ENCODE measurements around the gene AK3. TPM values are rescaled to one million over a fixed set of nuclear protein-coding genes. Genes with fewer than 3 reads are reported as not detected.

Gene AK3
- total and polyA plus RNA-seq, 2 of the 8 experiments (the other 6 are each of a cell fraction or from before 2014, with no cell fraction given), result 8.9 to 30.0 TPM

- Histone ChIP-seq H2BK20ac (ENCODE audit: low read length) (no peak overlapping the region), H3K4me2 (ENCODE audit: insufficient read depth in 1 of 2, low read depth in 2 of 2, low read length in 2 of 2) (peak overlapping the region; percentile 69 to 75), H3K23me2 (ENCODE audit: low read depth, low read length) (peaks cover 8% of the 10 kb centered on the region; the same call in 1 of the 2 replicates), H3K18ac (ENCODE audit: extremely low read depth, low read length) (no peak overlapping the region; the same call in 1 of the 2 replicates), H4K20me1 (replicated peaks in 1 of 2; ENCODE audit: control insufficient read depth in 1 of 2, insufficient read depth in 2 of 2, low read length in 2 of 2) (peaks cover 0 to 1% of the 10 kb centered on the region in 2 experiments), H3K14ac (ENCODE audit: insufficient read length) (no peak overlapping the region), H2BK12ac (ENCODE audit: low read depth, low read length) (no peak overlapping the region), H2BK5ac (ENCODE audit: low read depth, low read length) (no peak overlapping the region), H3K9ac (replicated peaks in 1 of 4; ENCODE audit: extremely low read depth in 1 of 4, low read depth in 3 of 4, low read length in 3 of 4) (peak overlapping the region in 2 of 4 experiments; percentile 52 to 65; a peak in 1 of 7 replicates), H2BK15ac (ENCODE audit: low read length) (no peak overlapping the region), H2AFZ (ENCODE audit: low read length) (no peak overlapping the region), H3K79me1 (ENCODE audit: low read depth, low read length) (no peaks in the 10 kb centered on the region; the same call in 1 of the 2 replicates), H4K91ac (replicated peaks; ENCODE audit: insufficient read length, low read length) (no peak overlapping the region), H3K27me3 (replicated peaks in 1 of 4; ENCODE audit: control insufficient read depth in 3 of 4, extremely low read depth in 1 of 4, insufficient read depth in 3 of 4, low read length in 3 of 4) (no peaks in the 10 kb centered on the region), H3K56ac (replicated peaks; ENCODE audit: insufficient read length, low read depth, low read length) (no peak overlapping the region), H3K27ac (ENCODE audit: low read depth, low read length) (no peak overlapping the region), H2BK120ac (replicated peaks; ENCODE audit: low read depth, low read length) (no peak overlapping the region), H4K5ac (ENCODE audit: insufficient read length, low read depth, low read length) (no peak overlapping the region), H3K79me2 (ENCODE audit: control insufficient read depth in 1 of 2, insufficient read depth in 2 of 2, low read length in 2 of 2) (peaks cover 0 to 24% of the 10 kb centered on the region in 2 experiments; a peak in 2 of 4 replicates), H3K4me3 (ENCODE audit: extremely low read depth in 1 of 4, insufficient read depth in 2 of 4, low read depth in 3 of 4, low read length in 4 of 4) (peak overlapping the region; percentile 58 to 87 (median 76)), H3K23ac (ENCODE audit: insufficient read length) (no peak overlapping the region), H3K4ac (replicated peaks; ENCODE audit: insufficient read length, low read depth, low read length) (no peak overlapping the region), H2AK5ac (ENCODE audit: low read depth, low read length) (no peak overlapping the region), H4K8ac (ENCODE audit: extremely low read depth, insufficient read depth, low read length) (no peak overlapping the region), H3K9me3 (ENCODE audit: insufficient read depth in 2 of 2, low read depth in 1 of 2, low read length in 1 of 2) (no peaks in the 10 kb centered on the region), H3K4me1 (replicated peaks in 1 of 4; ENCODE audit: control insufficient read depth in 3 of 4, insufficient read depth in 4 of 4, low read length in 3 of 4) (peaks cover 0 to 3% (median 0%) of the 10 kb centered on the region in 4 experiments; a peak in 4 of 7 replicates), H3K36me3 (ENCODE audit: control insufficient read depth in 2 of 4, insufficient read depth in 4 of 4, low read length in 3 of 4) (no peaks in the 10 kb centered on the region)
- 50% methylated on average over 22 of the region's 26 CpGs; no CpG with 5 or more reads in 1 of the 2 experiments for WGBS, 2 experiments (ENCODE audit: extremely low coverage in 1 of 2, insufficient coverage in 1 of 2, insufficient read length in 1 of 2, insufficient replicate concordance in 2 of 2, low coverage in 1 of 2, low lambda C conversion rate in 2 of 2, missing lambda C conversion rate in 1 of 2)
- CTCF ChIA-PET (ENCODE audit: partially characterized antibody), result interaction anchor here (0.6 to 2.1 kb wide), 11 partner anchors 10 to 353 kb away, joined by 3 to 10 read pairs (median 4); partner anchors contain the start of genes JAK2 and SPATA6L
- FAIRE-seq (no peak), DNase-seq (ENCODE audit: low read depth in 1 of 2, low spot score in 2 of 2) (no peak)
- POLR2A ChIA-PET (ENCODE audit: partially characterized antibody), result interaction anchor here (0.8 to 2.8 kb wide), 5 partner anchors 11 to 77 kb away, joined by 3 to 14 read pairs (median 5); partner anchors contain the start of genes PLPP6 and SPATA6L
- TF ChIP-seq SP1 (IDR thresholded peaks at IDR 0.05; ENCODE audit: low read depth, low read length) (no peak), CBX8 (IDR thresholded peaks at IDR 0.05; ENCODE audit: borderline replicate concordance, low read depth, low read length) (no peak), GTF2F1 (IDR thresholded peaks at IDR 0.05; ENCODE audit: borderline replicate concordance, low read depth, low read length) (no peak), SIN3A (conservative IDR thresholded peaks at IDR 0.05 in 1 of 2, IDR thresholded peaks at IDR 0.05 in 1 of 2; ENCODE audit: low read depth in 1 of 2, low read length in 2 of 2) (no peak), SUZ12 (IDR thresholded peaks at IDR 0.05; ENCODE audit: low read length) (no peak), RBBP5 (IDR thresholded peaks at IDR 0.05; ENCODE audit: borderline replicate concordance, low read depth, low read length) (no peak), SAP30 (IDR thresholded peaks at IDR 0.05; ENCODE audit: insufficient read depth, insufficient replicate concordance, low read length) (no peak), PHF8 (conservative IDR thresholded peaks at IDR 0.05; ENCODE audit: low read depth, low read length) (no peak), CHD2 (IDR thresholded peaks at IDR 0.05; ENCODE audit: low read length) (no peak), EGR1 (IDR thresholded peaks at IDR 0.05; ENCODE audit: borderline replicate concordance, low read depth, low read length) (no peak), SIRT6 (IDR thresholded peaks at IDR 0.05; ENCODE audit: low read length) (no peak)
Observed at GRCh38 chr9:4739587-4740387, 1.2 kb downstream of the AK3 start.

Measured in H1 (cell line).